D721Med (cell line): ENCODE results near the gene TPI1.

Source experiments
- DNase-seq: peaks from one replicate; pipeline ENCODE4 v3.0.0; 2011; ENCODE audit warnings: low spot score; ENCODE audit not compliant: insufficient read length
- FAIRE-seq: peaks from 2 replicates; lab custom pipeline; 2011; peaks lifted over from hg19 to GRCh38; lab: Jason Lieb, UNC
- TF ChIP-seq, protein P1 (sequence below): IDR thresholded peaks from 2 replicates; pipeline ENCODE4 v1.5.1; 2012; ENCODE audit warnings: mild to moderate bottlenecking, control low read depth; ENCODE audit not compliant: insufficient read depth; ENCODE audit errors: missing control alignments

Gene TPI1

DNA sequence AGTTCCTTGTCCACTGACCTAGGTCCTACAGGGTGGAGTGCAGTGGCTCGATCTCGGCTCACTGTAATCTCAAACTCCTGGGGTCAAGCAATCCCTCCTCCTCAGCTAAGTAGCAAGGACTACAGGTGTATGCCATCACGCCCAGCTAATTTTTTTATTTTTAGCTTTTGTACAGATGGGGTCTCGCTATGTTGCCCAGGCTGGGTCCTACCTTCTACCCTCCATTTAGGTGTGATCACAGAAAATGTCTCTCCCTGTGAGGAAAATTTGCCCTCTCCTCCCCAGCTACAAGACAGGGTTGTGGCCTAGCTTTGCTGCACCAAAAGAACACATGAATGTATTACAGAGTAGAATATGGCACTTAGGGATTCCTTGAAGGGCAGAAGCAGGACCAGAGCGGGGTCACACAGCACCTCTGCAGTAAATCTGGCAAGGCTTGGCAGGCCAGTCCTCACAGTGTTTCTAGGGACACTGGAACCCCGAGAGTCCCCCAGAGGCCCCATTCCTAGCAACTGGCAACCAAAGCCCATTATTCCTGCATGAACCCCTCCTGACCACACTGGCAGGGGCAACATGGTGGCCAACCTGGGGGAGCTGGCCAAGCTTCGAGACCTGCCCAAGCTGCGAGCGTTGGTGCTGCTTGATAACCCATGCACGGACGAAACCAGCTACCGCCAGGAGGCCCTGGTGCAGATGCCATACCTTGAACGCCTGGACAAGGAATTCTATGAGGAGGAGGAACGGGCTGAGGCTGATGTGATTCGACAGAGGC, 45.0 kb downstream of the TPI1 start:
- FAIRE-seq (no peak), DNase-seq (no peak)
- TF ChIP-seq, protein P1, sequence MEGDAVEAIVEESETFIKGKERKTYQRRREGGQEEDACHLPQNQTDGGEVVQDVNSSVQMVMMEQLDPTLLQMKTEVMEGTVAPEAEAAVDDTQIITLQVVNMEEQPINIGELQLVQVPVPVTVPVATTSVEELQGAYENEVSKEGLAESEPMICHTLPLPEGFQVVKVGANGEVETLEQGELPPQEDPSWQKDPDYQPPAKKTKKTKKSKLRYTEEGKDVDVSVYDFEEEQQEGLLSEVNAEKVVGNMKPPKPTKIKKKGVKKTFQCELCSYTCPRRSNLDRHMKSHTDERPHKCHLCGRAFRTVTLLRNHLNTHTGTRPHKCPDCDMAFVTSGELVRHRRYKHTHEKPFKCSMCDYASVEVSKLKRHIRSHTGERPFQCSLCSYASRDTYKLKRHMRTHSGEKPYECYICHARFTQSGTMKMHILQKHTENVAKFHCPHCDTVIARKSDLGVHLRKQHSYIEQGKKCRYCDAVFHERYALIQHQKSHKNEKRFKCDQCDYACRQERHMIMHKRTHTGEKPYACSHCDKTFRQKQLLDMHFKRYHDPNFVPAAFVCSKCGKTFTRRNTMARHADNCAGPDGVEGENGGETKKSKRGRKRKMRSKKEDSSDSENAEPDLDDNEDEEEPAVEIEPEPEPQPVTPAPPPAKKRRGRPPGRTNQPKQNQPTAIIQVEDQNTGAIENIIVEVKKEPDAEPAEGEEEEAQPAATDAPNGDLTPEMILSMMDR, result no peak

GRCh38 chr12:6914246-6914946, 47.1 kb downstream of the TPI1 start, which contains the start of gene ENO2:
Gene ENO2, plus strand, starts transcription at chr12:6914580. Its CDS starts 1,253 bp downstream, at chr12:6915833.
- DNase-seq, result peak; percentile 73
- TF ChIP-seq, protein P1, result no peak
- no peak for FAIRE-seq

- no peak for FAIRE-seq
- TF ChIP-seq, protein P1, result no peak
- DNase-seq, result peak; percentile 97
These were observed 47.8 kb downstream of the TPI1 start for GRCh38 chr12:6914947-6915788.

DNA sequence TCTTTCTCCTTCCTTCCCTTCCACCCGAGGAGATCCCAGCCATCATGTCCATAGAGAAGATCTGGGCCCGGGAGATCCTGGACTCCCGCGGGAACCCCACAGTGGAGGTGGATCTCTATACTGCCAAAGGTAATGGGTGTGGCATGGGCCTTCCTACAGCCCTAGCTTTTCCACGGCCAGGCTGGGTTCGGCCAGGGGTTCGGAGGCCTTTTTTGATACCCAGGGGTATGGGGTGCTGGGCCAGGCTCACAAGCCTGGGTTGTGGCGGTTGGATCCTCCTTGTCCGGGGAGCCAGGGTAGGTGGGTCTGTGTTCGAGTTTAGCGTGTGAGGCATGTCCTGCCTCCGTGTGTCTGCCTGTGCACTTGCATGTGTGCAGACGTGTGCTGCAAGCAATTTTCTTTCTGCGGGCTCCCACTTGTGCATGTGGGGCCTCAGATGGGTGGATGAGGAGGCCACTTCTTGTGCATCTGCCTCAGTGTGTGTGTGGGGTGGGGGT, 48.5 kb downstream of the TPI1 start:
- DNase-seq (no peak), FAIRE-seq (no peak)
- TF ChIP-seq, protein P1, result no peak

DNA sequence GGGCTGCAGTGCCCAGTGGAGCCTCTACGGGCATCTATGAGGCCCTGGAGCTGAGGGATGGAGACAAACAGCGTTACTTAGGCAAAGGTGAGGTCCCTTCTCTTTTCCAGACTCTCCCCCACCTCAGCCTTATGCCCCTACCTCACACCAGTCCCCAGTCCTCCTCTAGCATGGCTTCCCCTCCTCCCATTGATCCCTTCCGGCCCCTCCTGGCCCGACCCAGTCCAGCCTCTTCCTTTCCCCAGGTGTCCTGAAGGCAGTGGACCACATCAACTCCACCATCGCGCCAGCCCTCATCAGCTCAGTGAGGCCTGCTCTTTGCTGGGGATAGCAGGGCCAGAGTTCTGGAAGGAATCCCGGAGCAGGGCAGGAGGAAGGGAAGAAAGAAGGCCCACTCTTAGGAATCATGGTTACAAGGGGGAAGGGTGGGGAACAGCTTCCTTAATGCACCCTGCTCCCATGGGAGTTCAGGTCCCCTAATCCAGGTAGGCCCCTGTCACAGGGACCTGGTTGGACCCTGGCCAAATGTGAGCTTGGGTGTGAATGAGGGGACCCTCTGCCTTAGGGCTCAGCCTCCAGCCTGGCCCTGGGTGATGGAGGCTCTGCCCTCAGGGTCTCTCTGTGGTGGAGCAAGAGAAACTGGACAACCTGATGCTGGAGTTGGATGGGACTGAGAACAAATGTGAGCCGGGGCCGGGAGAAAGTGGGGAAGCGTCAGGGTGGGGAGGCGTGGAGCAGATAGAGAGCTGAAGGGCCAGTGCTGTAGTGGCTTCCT, 49.3 kb downstream of the TPI1 start:
- no peak for FAIRE-seq
- TF ChIP-seq, protein P1, result no peak
- DNase-seq, result no peak

DNA sequence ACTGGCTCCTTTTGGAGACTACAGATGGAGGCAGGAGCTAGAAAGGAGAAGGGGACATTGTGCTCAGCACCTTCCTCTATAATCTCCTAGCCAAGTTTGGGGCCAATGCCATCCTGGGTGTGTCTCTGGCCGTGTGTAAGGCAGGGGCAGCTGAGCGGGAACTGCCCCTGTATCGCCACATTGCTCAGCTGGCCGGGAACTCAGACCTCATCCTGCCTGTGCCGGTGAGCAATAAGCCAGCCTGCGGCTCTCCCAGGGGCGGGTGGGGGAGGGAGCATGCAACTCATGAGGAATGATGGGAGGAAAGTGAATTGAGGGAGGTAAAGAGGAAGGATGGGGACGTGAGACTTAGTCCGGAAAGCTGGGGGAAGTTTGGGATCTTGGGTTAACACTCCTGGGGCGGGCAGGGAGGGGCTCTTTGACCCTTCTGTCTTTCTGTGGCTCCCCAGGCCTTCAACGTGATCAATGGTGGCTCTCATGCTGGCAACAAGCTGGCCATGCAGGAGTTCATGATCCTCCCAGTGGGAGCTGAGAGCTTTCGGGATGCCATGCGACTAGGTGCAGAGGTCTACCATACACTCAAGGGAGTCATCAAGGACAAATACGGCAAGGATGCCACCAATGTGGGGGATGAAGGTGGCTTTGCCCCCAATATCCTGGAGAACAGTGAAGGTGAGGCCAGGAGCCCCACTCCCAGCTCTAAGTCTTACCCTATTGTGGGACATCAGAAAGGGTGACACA, 50.3 kb downstream of the TPI1 start:
- DNase-seq, result no peak
- TF ChIP-seq, protein P1, result no peak
- no peak for FAIRE-seq
